HepG2 (cell line): Measurements from ENCODE around the gene GJC2. TPM values are rescaled to one million over a fixed set of nuclear protein-coding genes. Genes with fewer than 3 reads are reported as not detected.

Source experiments
- CEBPB ChIP-seq: IDR thresholded peaks from 2 replicates; pipeline ENCODE4 v1.6.1; 2011; ENCODE audit warnings: low read depth, low read length, improper control_type of control experiment, borderline replicate concordance
- ELF3 ChIP-seq: IDR thresholded peaks from 2 replicates; pipeline ENCODE4 v1.6.1; 2016; ENCODE audit warnings: missing genetic modification reagents, missing compliant biosample characterization
- ELF4 ChIP-seq: sonication (generic); formaldehyde crosslinking; IDR thresholded peaks from 2 replicates; pipeline ENCODE4 v1.5.0; 2020; ENCODE audit warnings: missing genetic modification reagents, mild to moderate bottlenecking, moderate library complexity, borderline replicate concordance
- GZF1 ChIP-seq: sonication (generic); formaldehyde crosslinking; IDR thresholded peaks from 2 replicates; pipeline ENCODE4 v1.5.1; 2020; ENCODE audit warnings: mild to moderate bottlenecking, missing genetic modification reagents
- HNF1B ChIP-seq: sonication (generic); formaldehyde crosslinking; IDR thresholded peaks from 2 replicates; pipeline ENCODE4 v1.5.1; 2020; ENCODE audit warnings: mild to moderate bottlenecking, moderate library complexity, missing genetic modification reagents
- HOXA3 ChIP-seq: sonication (generic); formaldehyde crosslinking; IDR thresholded peaks from 2 replicates; pipeline ENCODE4 v1.5.0; 2020; ENCODE audit warnings: missing genetic modification reagents
- HOXA5 ChIP-seq: sonication (generic); formaldehyde crosslinking; IDR thresholded peaks from 2 replicates; pipeline ENCODE4 v1.4.0; 2020; ENCODE audit warnings: missing genetic modification reagents
- KLF11 ChIP-seq: IDR thresholded peaks from 2 replicates; pipeline ENCODE4 v1.6.1; 2016; ENCODE audit warnings: missing compliant biosample characterization
- MAF1 ChIP-seq: sonication (generic); formaldehyde crosslinking; IDR thresholded peaks from 2 replicates; pipeline ENCODE4 v1.5.0; 2020; ENCODE audit warnings: missing genetic modification reagents, borderline replicate concordance
- NONO ChIP-seq, 2 experiments: fragments of 450-650 bp in 1 of 2; sonication (generic) in 1 of 2; formaldehyde crosslinking in 1 of 2; IDR thresholded peaks in 1 of 2; conservative IDR thresholded peaks in 1 of 2; 2 replicates each; pipeline versions ENCODE4 v1.6.1 to v1.8.0; 2017 to 2022; ENCODE audit warnings: mild to moderate bottlenecking in 1 of 2, missing genetic modification reagents in 1 of 2, moderate library complexity in 1 of 2
- NR2C2 ChIP-seq: sonication (generic); formaldehyde crosslinking; IDR thresholded peaks from 2 replicates; pipeline ENCODE4 v1.4.0; 2020; ENCODE audit warnings: missing genetic modification reagents, mild to moderate bottlenecking, moderate library complexity, borderline replicate concordance
- THYN1 ChIP-seq: sonication (generic); formaldehyde crosslinking; IDR thresholded peaks from 2 replicates; pipeline ENCODE4 v1.8.1; 2023; ENCODE audit warnings: low read depth, mild to moderate bottlenecking, moderate library complexity, missing genetic modification reagents, borderline replicate concordance
- UBTF ChIP-seq: sonication (generic); formaldehyde crosslinking; IDR thresholded peaks from 2 replicates; pipeline ENCODE4 v1.4.0; 2020; ENCODE audit warnings: mild to moderate bottlenecking, missing genetic modification reagents
- YEATS4 ChIP-seq: sonication (generic); formaldehyde crosslinking; IDR thresholded peaks from 2 replicates; pipeline ENCODE4 v1.4.0; 2020; ENCODE audit warnings: missing genetic modification reagents, borderline replicate concordance
- ZFP90 ChIP-seq: sonication (generic); formaldehyde crosslinking; IDR thresholded peaks from 2 replicates; pipeline ENCODE4 v1.8.0; 2022; ENCODE audit warnings: missing genetic modification reagents, mild to moderate bottlenecking, inconsistent platforms, borderline replicate concordance
- ZKSCAN5 ChIP-seq: sonication (generic); formaldehyde crosslinking; IDR thresholded peaks from 2 replicates; pipeline ENCODE4 v1.5.1; 2020; ENCODE audit warnings: mild to moderate bottlenecking, missing genetic modification reagents
- ZNF343 ChIP-seq: sonication (generic); formaldehyde crosslinking; IDR thresholded peaks from 2 replicates; pipeline ENCODE4 v1.4.0; 2020; ENCODE audit warnings: mild to moderate bottlenecking, missing genetic modification reagents
- ZNF383 ChIP-seq: sonication (generic); formaldehyde crosslinking; IDR thresholded peaks from 2 replicates; pipeline ENCODE4 v1.4.0; 2020; ENCODE audit warnings: missing genetic modification reagents, mild to moderate bottlenecking, borderline replicate concordance
- ZNF687 ChIP-seq: sonication (generic); formaldehyde crosslinking; IDR thresholded peaks from 2 replicates; pipeline ENCODE4 v1.5.1; 2020; ENCODE audit warnings: mild to moderate bottlenecking, missing genetic modification reagents, moderate library complexity
- ZNF709 ChIP-seq: sonication (generic); formaldehyde crosslinking; IDR thresholded peaks from 2 replicates; pipeline ENCODE4 v1.5.0; 2020; ENCODE audit warnings: mild to moderate bottlenecking, missing genetic modification reagents
- ZNF816 ChIP-seq: sonication (generic); formaldehyde crosslinking; IDR thresholded peaks from 2 replicates; pipeline ENCODE4 v1.8.0; 2022; ENCODE audit warnings: missing genetic modification reagents, mild to moderate bottlenecking, borderline replicate concordance
- polyA plus RNA-seq, 8 experiments: library from polyadenylated mRNA; depleted of rRNA in 3 of 8; stranded (reverse) in 7 of 8; unstranded in 1 of 8; fragments of >200 nt; fragmentation: Illumina TruSeq in 4 of 8; extraction: Trizol in 4 of 8; gene quantifications; 2 replicates each; pipeline versions ENCODE4 v1.2.1 to v1.2.3, GENCODE V29; 2011 to 2016; ENCODE audit warnings: low read depth in 4 of 8, missing spikeins in 1 of 8, mixed read lengths in 1 of 8; ENCODE audit not compliant: insufficient read depth in 1 of 8
- total RNA-seq, 5 experiments: library from RNA; depleted of rRNA; stranded (reverse); fragments of >200 nt; fragmentation: Illumina TruSeq; extraction: Trizol; gene quantifications; 2 replicates each; pipeline ENCODE4 v1.2.3, GENCODE V29; 2016; ENCODE audit warnings: low read depth in 1 of 5

The GJC2 gene
- total and polyA plus RNA-seq, 2 of the 13 experiments (the other 11 are each of a cell fraction or from before 2014, with no cell fraction given), result 1.6 to 3.8 TPM

DNA sequence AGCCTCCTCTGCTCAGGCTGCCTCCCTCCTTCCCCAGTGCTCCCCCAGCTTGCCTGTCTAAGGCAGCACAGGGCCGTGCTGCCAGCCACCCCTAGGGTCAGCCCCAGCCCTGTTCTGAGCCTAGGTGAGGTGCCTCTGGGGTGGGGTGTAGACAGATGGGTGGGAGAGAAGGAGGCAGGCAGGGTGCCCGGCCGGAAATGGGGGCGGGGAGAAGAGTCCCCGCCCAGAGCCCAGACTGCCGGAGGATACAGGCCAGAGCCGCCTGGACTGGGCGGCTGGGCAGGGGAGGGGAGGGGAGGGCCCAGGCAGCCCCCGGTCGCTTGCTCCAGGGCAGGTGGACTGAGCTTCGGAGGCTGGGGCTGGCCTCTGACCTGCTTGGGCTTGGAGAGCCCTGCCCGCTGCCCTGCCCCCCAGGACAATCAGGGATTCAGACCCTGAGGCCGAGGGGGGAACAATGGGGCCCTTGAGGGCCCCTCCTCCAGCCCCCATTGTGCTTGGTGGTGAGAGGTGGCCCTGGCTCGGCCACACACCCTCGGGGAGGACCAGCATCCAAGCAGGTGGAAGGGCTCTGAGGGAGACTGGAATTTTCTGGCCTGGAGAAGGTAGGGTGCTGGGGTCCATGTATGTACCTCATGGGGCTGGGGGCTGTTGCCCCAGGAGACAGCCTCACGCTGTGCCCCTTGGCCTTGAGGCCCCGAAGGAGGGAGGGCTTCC lies at the start of gene GJC2 (continued):
- TF ChIP-seq ZNF709 (CRISPR knock-in tag) (0 out of 2 replicates have a peak, but pooled peaks have one; percentile 36), HOXA5 (CRISPR knock-in tag) (0 out of 2 replicates have a peak, but pooled peaks have one; percentile 63), KLF11 (peak; percentile 9; the same call in 1 of the 2 replicates), NONO (IDR thresholded peaks at IDR 0.05) (no peak), NONO (CRISPR knock-in tag; conservative IDR thresholded peaks at IDR 0.05) (no peak; the same call in 1 of the 2 replicates), ZNF383 (no peak), HNF1B (no peak), ELF3 (CRISPR knock-in tag) (0 out of 2 replicates have a peak, but pooled peaks have one; percentile 14), YEATS4 (CRISPR knock-in tag) (peak; percentile 59; the same call in 1 of the 2 replicates), UBTF (CRISPR knock-in tag) (peak; percentile 48; the same call in 1 of the 2 replicates), ZKSCAN5 (no peak), ZNF343 (no peak), CEBPB (no peak), ZNF816 (no peak; the same call in 1 of the 2 replicates), ELF4 (CRISPR knock-in tag) (no peak), THYN1 (CRISPR knock-in tag) (no peak), GZF1 (CRISPR knock-in tag) (no peak), ZFP90 (0 out of 2 replicates have a peak, but pooled peaks have one; percentile 11), HOXA3 (peak; percentile 62), MAF1 (CRISPR knock-in tag) (0 out of 2 replicates have a peak, but pooled peaks have one; percentile 32), NR2C2 (CRISPR knock-in tag) (no peak), ZNF687 (CRISPR knock-in tag) (peak; percentile 74)
